ENCODE data around the gene USP53.

Gene USP53

GRCh38 chr4:119297795-119298194 is 85.3 kb downstream of the USP53 start:
- no peak overlapping the region for H3K27ac ChIP-seq (ENCODE audit: extremely low read depth, low read depth, low read length)
- H3K36me3 ChIP-seq (ENCODE audit: control insufficient read depth in 2 of 2, insufficient read depth in 1 of 2, low read length in 2 of 2): peaks cover 6 to 37% of the 10 kb centered on the region in 2 experiments
- POLR2A ChIA-PET: no interaction called here
- no peak overlapping the region for H3K4me3 ChIP-seq (ENCODE audit: low read depth, low read length)
- CTCF ChIA-PET: interaction anchor here (0.7 to 1.5 kb wide), 2 partner anchors 11 to 23 kb away, joined by 4 read pairs; no protein-coding TSS in a partner anchor
- TF ChIP-seq ZNF555 (tag by site-specific recombination; conservative IDR thresholded peaks at IDR 0.05): no peak
- peaks cover 5% of the 10 kb centered on the region; the same call in 1 of the 2 replicates for H3K4me1 ChIP-seq (ENCODE audit: control insufficient read depth, insufficient read depth, low read length)
- H3K9me3 ChIP-seq (ENCODE audit: control insufficient read depth, insufficient read depth, low read depth, low read length): no peaks in the 10 kb centered on the region

DNA sequence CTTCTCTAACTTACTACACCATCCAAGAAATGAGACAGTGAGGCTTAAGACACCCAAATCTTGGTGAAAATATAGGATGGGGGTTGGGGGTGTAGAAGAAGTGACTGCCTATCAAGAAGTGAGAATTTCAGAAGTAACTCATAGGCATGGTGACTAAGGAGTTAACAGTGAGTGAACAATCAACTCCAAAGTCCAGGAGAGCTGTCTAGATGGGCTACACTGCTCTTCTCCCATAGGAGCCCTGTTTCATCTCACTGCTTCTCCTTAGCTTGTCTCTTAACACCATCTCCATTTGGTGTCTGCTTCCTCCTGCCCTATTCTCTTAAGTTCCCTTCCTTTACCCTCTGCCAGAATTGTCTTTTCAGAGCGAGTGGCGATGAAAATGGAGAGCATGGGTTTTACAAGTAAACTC is 86.8 kb downstream of the USP53 start:
- Histone ChIP-seq H3K4me3 (ENCODE audit: low read depth, low read length) (peak overlapping the region; percentile 51), H3K9me3 (ENCODE audit: control insufficient read depth, insufficient read depth, low read depth, low read length) (no peaks in the 10 kb centered on the region), H3K4me1 (ENCODE audit: control insufficient read depth, insufficient read depth, low read length) (peaks cover 5% of the 10 kb centered on the region; the same call in 1 of the 2 replicates), H3K27ac (ENCODE audit: extremely low read depth, low read depth, low read length) (no peak overlapping the region), H3K36me3 (ENCODE audit: control insufficient read depth in 2 of 2, insufficient read depth in 1 of 2, low read length in 2 of 2) (peaks cover 6 to 29% of the 10 kb centered on the region in 2 experiments)
- ChIA-PET CTCF (interaction anchor here (1.5 to 1.6 kb wide), 2 partner anchors 8 to 317 kb away, joined by 5 to 8 read pairs; no protein-coding TSS in a partner anchor), POLR2A (interaction anchor here (2.3 kb wide), 1 partner anchor 86 kb away, joined by 13 read pairs; the partner anchor contains the start of gene USP53)
- TF ChIP-seq ZNF677 (tag by site-specific recombination; IDR thresholded peaks at IDR 0.05): no peak
- no peak for TF ChIP-seq KLF10 (tag by site-specific recombination; IDR thresholded peaks at IDR 0.05)
- TF ChIP-seq GLIS1 (tag by site-specific recombination; IDR thresholded peaks at IDR 0.05): no peak
- TF ChIP-seq, protein P1, sequence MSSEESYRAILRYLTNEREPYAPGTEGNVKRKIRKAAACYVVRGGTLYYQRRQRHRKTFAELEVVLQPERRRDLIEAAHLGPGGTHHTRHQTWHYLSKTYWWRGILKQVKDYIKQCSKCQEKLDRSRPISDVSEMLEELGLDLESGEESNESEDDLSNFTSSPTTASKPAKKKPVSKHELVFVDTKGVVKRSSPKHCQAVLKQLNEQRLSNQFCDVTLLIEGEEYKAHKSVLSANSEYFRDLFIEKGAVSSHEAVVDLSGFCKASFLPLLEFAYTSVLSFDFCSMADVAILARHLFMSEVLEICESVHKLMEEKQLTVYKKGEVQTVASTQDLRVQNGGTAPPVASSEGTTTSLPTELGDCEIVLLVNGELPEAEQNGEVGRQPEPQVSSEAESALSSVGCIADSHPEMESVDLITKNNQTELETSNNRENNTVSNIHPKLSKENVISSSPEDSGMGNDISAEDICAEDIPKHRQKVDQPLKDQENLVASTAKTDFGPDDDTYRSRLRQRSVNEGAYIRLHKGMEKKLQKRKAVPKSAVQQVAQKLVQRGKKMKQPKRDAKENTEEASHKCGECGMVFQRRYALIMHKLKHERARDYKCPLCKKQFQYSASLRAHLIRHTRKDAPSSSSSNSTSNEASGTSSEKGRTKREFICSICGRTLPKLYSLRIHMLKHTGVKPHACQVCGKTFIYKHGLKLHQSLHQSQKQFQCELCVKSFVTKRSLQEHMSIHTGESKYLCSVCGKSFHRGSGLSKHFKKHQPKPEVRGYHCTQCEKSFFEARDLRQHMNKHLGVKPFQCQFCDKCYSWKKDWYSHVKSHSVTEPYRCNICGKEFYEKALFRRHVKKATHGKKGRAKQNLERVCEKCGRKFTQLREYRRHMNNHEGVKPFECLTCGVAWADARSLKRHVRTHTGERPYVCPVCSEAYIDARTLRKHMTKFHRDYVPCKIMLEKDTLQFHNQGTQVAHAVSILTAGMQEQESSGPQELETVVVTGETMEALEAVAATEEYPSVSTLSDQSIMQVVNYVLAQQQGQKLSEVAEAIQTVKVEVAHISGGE (tag by site-specific recombination; conservative IDR thresholded peaks at IDR 0.05; ENCODE audit: low read depth): no peak
- TF ChIP-seq HOXC10 (CRISPR knock-in tag; IDR thresholded peaks at IDR 0.05): no peak
- TF ChIP-seq ZNF670 (tag by site-specific recombination; IDR thresholded peaks at IDR 0.05; ENCODE audit: low read depth): no peak
- TF ChIP-seq, protein P2, sequence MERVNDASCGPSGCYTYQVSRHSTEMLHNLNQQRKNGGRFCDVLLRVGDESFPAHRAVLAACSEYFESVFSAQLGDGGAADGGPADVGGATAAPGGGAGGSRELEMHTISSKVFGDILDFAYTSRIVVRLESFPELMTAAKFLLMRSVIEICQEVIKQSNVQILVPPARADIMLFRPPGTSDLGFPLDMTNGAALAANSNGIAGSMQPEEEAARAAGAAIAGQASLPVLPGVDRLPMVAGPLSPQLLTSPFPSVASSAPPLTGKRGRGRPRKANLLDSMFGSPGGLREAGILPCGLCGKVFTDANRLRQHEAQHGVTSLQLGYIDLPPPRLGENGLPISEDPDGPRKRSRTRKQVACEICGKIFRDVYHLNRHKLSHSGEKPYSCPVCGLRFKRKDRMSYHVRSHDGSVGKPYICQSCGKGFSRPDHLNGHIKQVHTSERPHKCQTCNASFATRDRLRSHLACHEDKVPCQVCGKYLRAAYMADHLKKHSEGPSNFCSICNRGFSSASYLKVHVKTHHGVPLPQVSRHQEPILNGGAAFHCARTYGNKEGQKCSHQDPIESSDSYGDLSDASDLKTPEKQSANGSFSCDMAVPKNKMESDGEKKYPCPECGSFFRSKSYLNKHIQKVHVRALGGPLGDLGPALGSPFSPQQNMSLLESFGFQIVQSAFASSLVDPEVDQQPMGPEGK (tag by site-specific recombination; IDR thresholded peaks at IDR 0.05): no peak
- no peak for TF ChIP-seq ZNF692 (tag by site-specific recombination; IDR thresholded peaks at IDR 0.05)

DNA sequence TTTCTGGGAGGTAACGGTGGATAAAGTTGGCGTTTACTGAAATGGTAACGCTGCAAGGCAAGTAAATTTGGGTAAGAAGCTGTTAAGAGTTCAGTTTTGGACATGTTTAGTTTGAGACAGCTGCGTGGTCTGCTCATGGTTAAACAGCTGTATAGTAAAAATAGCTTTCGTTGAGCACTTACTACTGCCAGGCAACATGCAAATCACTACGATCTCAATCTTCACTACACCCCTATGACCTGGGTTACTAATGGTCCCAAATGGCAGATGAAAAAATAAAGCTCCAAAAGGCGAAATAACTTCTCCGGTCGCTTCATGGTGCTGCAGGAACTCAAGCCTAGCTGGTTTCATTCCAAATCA is 87.2 kb downstream of the USP53 start:
- H3K4me1 ChIP-seq (ENCODE audit: control insufficient read depth, insufficient read depth, low read length): peaks cover 5% of the 10 kb centered on the region; the same call in 1 of the 2 replicates
- peak overlapping the region; percentile 51 for H3K4me3 ChIP-seq (ENCODE audit: low read depth, low read length)
- CTCF ChIA-PET: interaction anchor here (1.0 to 1.6 kb wide), 3 partner anchors 9 to 317 kb away, joined by 5 to 8 read pairs (median 6); no protein-coding TSS in a partner anchor
- peak overlapping the region; percentile 67; the same call in 1 of the 2 replicates for H3K27ac ChIP-seq (ENCODE audit: extremely low read depth, low read depth, low read length)
- H3K36me3 ChIP-seq (ENCODE audit: control insufficient read depth in 2 of 2, insufficient read depth in 1 of 2, low read length in 2 of 2): peaks cover 6 to 29% of the 10 kb centered on the region in 2 experiments
- POLR2A ChIA-PET: interaction anchor here (1.0 to 2.3 kb wide), 3 partner anchors 8 to 87 kb away, joined by 3 to 13 read pairs (median 4); partner anchors contain the start of gene USP53
- no peaks in the 10 kb centered on the region for H3K9me3 ChIP-seq (ENCODE audit: control insufficient read depth, insufficient read depth, low read depth, low read length)
- TF ChIP-seq ZSCAN23 (tag by site-specific recombination; IDR thresholded peaks at IDR 0.05) (no peak), ZNF664 (tag by site-specific recombination; IDR thresholded peaks at IDR 0.05) (peak; percentile 87)
